Measurements from ENCODE around the gene VMP1. TPM values are rescaled to one million over a fixed set of nuclear protein-coding genes. Genes with fewer than 3 reads are reported as not detected.

VMP1 gene
- polyA plus RNA-seq, 3 donors from 2014 or later: 61.5 to 81.4 (median 66.7) TPM

GRCh38 chr17:59762049-59762823, 54.8 kb downstream of the VMP1 start:
- H3K4me3 Mint-ChIP-seq: no peak overlapping the region
- H3K27ac Mint-ChIP-seq: no peak overlapping the region

GRCh38 chr17:59762824-59763374, 55.4 kb downstream of the VMP1 start:
- H3K27me3 Mint-ChIP-seq (ENCODE audit: low read depth in 3 of 3): peaks cover 0 to 5% (median 0%) of the 10 kb centered on the region in 3 donors
- peaks cover 0 to 6% (median under 1%) of the 10 kb centered on the region in 6 donors for H3K9me3 Mint-ChIP-seq
- H3K27ac Mint-ChIP-seq: peak overlapping the region in 1 of 6 donors; percentile 54
- DNase-seq: no peak
- peaks cover 0 to 7% of the 10 kb centered on the region in 2 donors for H3K4me1 Mint-ChIP-seq
- H3K4me3 Mint-ChIP-seq: no peak overlapping the region
- H3K36me3 Mint-ChIP-seq: peaks cover 13 to 32% (median 17%) of the 10 kb centered on the region in 3 donors

More at GRCh38 chr17:59762049-59762823, 54.8 kb downstream of the VMP1 start:
- peaks cover 0 to 5% (median 0%) of the 10 kb centered on the region in 3 donors for H3K27me3 Mint-ChIP-seq (ENCODE audit: low read depth in 3 of 3)
- H3K4me1 Mint-ChIP-seq: peaks cover 0 to 7% of the 10 kb centered on the region in 2 donors
- no peak for DNase-seq
- peaks cover 0 to 6% (median under 1%) of the 10 kb centered on the region in 6 donors for H3K9me3 Mint-ChIP-seq
- peaks cover 13 to 36% (median 17%) of the 10 kb centered on the region in 3 donors for H3K36me3 Mint-ChIP-seq

GRCh38 chr17:59763861-59764260, 56.4 kb downstream of the VMP1 start:
- Mint-ChIP-seq H3K4me1 (peaks cover 0 to 7% of the 10 kb centered on the region in 2 donors), H3K9me3 (peaks cover 0 to 6% (median under 1%) of the 10 kb centered on the region in 6 donors), H3K27me3 (ENCODE audit: low read depth in 3 of 3) (peaks cover 0 to 5% (median 0%) of the 10 kb centered on the region in 3 donors), H3K36me3 (peaks cover 13 to 24% (median 17%) of the 10 kb centered on the region in 3 donors), H3K27ac (no peak overlapping the region), H3K4me3 (no peak overlapping the region)
- DNase-seq: no peak

- Mint-ChIP-seq H3K4me1 (peaks cover 0 to 5% of the 10 kb centered on the region in 2 donors), H3K27ac (no peak overlapping the region), H3K27me3 (ENCODE audit: low read depth in 3 of 3) (peaks cover 0 to 5% (median 0%) of the 10 kb centered on the region in 3 donors), H3K4me3 (no peak overlapping the region), H3K36me3 (peaks cover 12 to 23% (median 15%) of the 10 kb centered on the region in 3 donors), H3K9me3 (peaks cover 0 to 4% (median under 1%) of the 10 kb centered on the region in 6 donors)
- DNase-seq: no peak
These were observed 56.9 kb downstream of the VMP1 start for GRCh38 chr17:59764292-59764741.

DNA sequence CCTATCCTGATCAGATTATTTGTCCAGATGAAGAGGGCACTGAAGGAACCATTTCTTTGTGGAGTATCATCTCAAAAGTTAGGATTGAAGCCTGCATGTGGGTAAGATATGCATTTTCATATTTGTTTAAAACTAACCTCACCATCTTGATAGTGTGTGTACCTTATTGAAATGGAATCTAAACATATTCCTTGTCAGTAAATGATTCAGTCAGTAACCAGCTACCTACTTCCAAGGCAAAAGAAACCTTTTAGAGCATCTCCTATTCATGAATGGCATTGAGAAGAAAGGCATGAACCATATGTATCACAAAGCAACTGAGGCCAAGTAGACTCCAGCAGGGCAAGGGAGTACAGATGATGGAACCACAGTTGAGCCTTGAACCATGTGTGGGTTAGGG, 57.6 kb downstream of the VMP1 start:
- no peaks in the 10 kb centered on the region for H3K4me1 Mint-ChIP-seq
- no peak for DNase-seq
- H3K9me3 Mint-ChIP-seq: no peaks in the 10 kb centered on the region
- H3K36me3 Mint-ChIP-seq: peaks cover 5 to 16% (median 9%) of the 10 kb centered on the region in 3 donors
- no peak overlapping the region for H3K4me3 Mint-ChIP-seq
- no peak overlapping the region for H3K27ac Mint-ChIP-seq
- peaks cover 0 to 3% (median 0%) of the 10 kb centered on the region in 3 donors for H3K27me3 Mint-ChIP-seq (ENCODE audit: low read depth in 3 of 3)

- Mint-ChIP-seq H3K27me3 (ENCODE audit: low read depth in 3 of 3) (peaks cover 0 to 5% (median 1%) of the 10 kb centered on the region in 3 donors), H3K36me3 (peaks cover 0 to 11% (median 4%) of the 10 kb centered on the region in 3 donors), H3K9me3 (no peaks in the 10 kb centered on the region), H3K4me3 (no peak overlapping the region), H3K4me1 (no peaks in the 10 kb centered on the region), H3K27ac (no peak overlapping the region)
- no peak for DNase-seq
These were observed 59.0 kb downstream of the VMP1 start for GRCh38 chr17:59766491-59766890.

GRCh38 chr17:59767176-59767575, 59.7 kb downstream of the VMP1 start:
- no peak overlapping the region for H3K4me3 Mint-ChIP-seq
- DNase-seq: no peak
- peaks cover 0 to 3% (median 2%) of the 10 kb centered on the region in 3 donors for H3K27me3 Mint-ChIP-seq (ENCODE audit: low read depth in 3 of 3)
- H3K36me3 Mint-ChIP-seq: peaks cover 0 to 11% (median 4%) of the 10 kb centered on the region in 3 donors
- no peaks in the 10 kb centered on the region for H3K9me3 Mint-ChIP-seq
- H3K27ac Mint-ChIP-seq: no peak overlapping the region
- H3K4me1 Mint-ChIP-seq: no peaks in the 10 kb centered on the region

GRCh38 chr17:59769887-59770286, 62.4 kb downstream of the VMP1 start:
- H3K27ac Mint-ChIP-seq: no peak overlapping the region
- peaks cover 0 to 3% (median 2%) of the 10 kb centered on the region in 3 donors for H3K27me3 Mint-ChIP-seq (ENCODE audit: low read depth in 3 of 3)
- H3K36me3 Mint-ChIP-seq: peaks cover 7 to 14% (median 12%) of the 10 kb centered on the region in 3 donors
- no peak overlapping the region for H3K4me3 Mint-ChIP-seq
- H3K4me1 Mint-ChIP-seq: no peaks in the 10 kb centered on the region
- DNase-seq: no peak
- H3K9me3 Mint-ChIP-seq: no peaks in the 10 kb centered on the region

DNA sequence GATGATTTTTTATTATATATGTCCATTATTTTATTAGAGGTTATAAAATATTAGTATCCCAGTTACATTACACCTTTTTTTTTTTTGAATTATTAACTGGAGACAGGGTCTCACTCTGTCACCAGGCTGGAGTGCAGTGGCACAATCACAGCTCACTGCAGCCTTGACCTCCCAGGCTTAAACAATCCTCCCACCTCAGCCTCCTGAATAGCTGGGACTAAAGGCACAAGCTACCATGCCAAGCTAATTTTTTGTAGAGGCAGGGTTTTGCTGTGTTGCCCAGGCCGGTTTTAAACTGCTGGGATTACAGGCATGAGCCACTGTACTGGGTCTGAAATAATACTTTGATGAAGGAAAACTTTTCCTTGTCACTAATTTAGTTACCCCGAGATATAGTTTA, 63.6 kb downstream of the VMP1 start:
- no peak overlapping the region for H3K4me3 Mint-ChIP-seq
- H3K4me1 Mint-ChIP-seq: no peaks in the 10 kb centered on the region
- peaks cover 11 to 16% (median 14%) of the 10 kb centered on the region in 3 donors for H3K36me3 Mint-ChIP-seq
- no peak overlapping the region for H3K27ac Mint-ChIP-seq
- DNase-seq: no peak
- H3K9me3 Mint-ChIP-seq: no peaks in the 10 kb centered on the region
- peaks cover 0 to 2% (median 1%) of the 10 kb centered on the region in 3 donors for H3K27me3 Mint-ChIP-seq (ENCODE audit: low read depth in 3 of 3)

- H3K9me3 Mint-ChIP-seq: no peaks in the 10 kb centered on the region
- no peaks in the 10 kb centered on the region for H3K4me1 Mint-ChIP-seq
- DNase-seq: no peak
- H3K27ac Mint-ChIP-seq: no peak overlapping the region
- peaks cover 0 to 1% (median 0%) of the 10 kb centered on the region in 3 donors for H3K27me3 Mint-ChIP-seq (ENCODE audit: low read depth in 3 of 3)
- peaks cover 18 to 31% (median 26%) of the 10 kb centered on the region in 3 donors for H3K36me3 Mint-ChIP-seq
- H3K4me3 Mint-ChIP-seq: no peak overlapping the region
These were observed 68.4 kb downstream of the VMP1 start for GRCh38 chr17:59775786-59776350.

DNA sequence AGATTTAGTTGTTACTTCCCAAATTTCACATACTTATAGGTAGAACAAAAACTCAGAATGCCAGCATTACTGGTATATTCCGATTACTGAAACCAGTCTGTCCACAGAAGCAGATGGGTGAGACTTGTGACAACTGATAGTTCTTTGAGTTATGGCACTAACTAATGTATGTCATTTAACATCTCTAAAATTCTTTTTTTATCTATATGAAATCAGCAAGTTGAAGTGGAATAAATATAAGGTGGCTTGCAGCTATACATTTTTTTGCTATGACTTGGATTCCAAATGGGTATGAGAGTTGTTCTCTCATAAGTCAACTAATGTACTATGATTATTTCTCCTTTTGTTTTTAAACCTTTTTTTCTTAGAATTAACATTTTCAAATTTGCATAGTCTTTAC, 69.1 kb downstream of the VMP1 start:
- H3K4me1 Mint-ChIP-seq: no peaks in the 10 kb centered on the region
- no peak for DNase-seq
- H3K27ac Mint-ChIP-seq: no peak overlapping the region
- peaks cover 18 to 31% (median 26%) of the 10 kb centered on the region in 3 donors for H3K36me3 Mint-ChIP-seq
- no peak overlapping the region for H3K4me3 Mint-ChIP-seq
- H3K9me3 Mint-ChIP-seq: no peaks in the 10 kb centered on the region
- H3K27me3 Mint-ChIP-seq (ENCODE audit: low read depth in 3 of 3): peaks cover 0 to 1% (median 0%) of the 10 kb centered on the region in 3 donors

- H3K27ac Mint-ChIP-seq: peak overlapping the region in 1 of 6 donors; percentile 48
- H3K4me1 Mint-ChIP-seq: no peaks in the 10 kb centered on the region
- H3K9me3 Mint-ChIP-seq: no peaks in the 10 kb centered on the region
- DNase-seq: no peak
- H3K36me3 Mint-ChIP-seq: peaks cover 18 to 31% (median 26%) of the 10 kb centered on the region in 3 donors
- H3K27me3 Mint-ChIP-seq (ENCODE audit: low read depth in 3 of 3): peaks cover 0 to 2% (median 0%) of the 10 kb centered on the region in 3 donors
- no peak overlapping the region for H3K4me3 Mint-ChIP-seq
These were observed 69.6 kb downstream of the VMP1 start for GRCh38 chr17:59777033-59777432.

- Mint-ChIP-seq H3K4me1 (peaks cover 8 to 9% of the 10 kb centered on the region in 2 donors), H3K9me3 (no peaks in the 10 kb centered on the region), H3K27me3 (ENCODE audit: low read depth in 3 of 3) (peaks cover 0 to 2% (median 2%) of the 10 kb centered on the region in 3 donors), H3K36me3 (peaks cover 15 to 28% (median 23%) of the 10 kb centered on the region in 3 donors), H3K27ac (peak overlapping the region in 3 of 6 donors; percentile 18 to 79 (median 43)), H3K4me3 (no peak overlapping the region)
- no peak for DNase-seq
These were observed 71.5 kb downstream of the VMP1 start for GRCh38 chr17:59778996-59779395.

Measured in immature natural killer cell (primary cell).